GM13977 (cell line): ENCODE results near the gene RITA1.
"Not testable (repeated sequence)": the region's sequence is repeated elsewhere in the genome, so short reads cannot be mapped to it uniquely, and the experiment has no call there.

ENCODE experiments used
- DNase-seq: peaks from one replicate; pipeline ENCODE4 v3.0.0; 2012; ENCODE audit warnings: low spot score
- in situ Hi-C: fragments of 300-500 bp; cut with MboI; formaldehyde crosslinking; loops from one replicate; pipeline ENCODE4 v1.12.0; 2022; ENCODE audit warnings: low sequenced_read_pairs, low pct_unique_long_range_greater_than_20kb, mixed read lengths, inconsistent platforms; ENCODE audit not compliant: unreplicated experiment
- TF ChIP-seq, protein P1 (sequence below): IDR thresholded peaks from 2 replicates; pipeline ENCODE4 v1.5.1; 2012; ENCODE audit warnings: mild to moderate bottlenecking, control low read depth; ENCODE audit not compliant: insufficient read depth; ENCODE audit errors: extremely low read depth, missing control alignments

The RITA1 gene

DNA sequence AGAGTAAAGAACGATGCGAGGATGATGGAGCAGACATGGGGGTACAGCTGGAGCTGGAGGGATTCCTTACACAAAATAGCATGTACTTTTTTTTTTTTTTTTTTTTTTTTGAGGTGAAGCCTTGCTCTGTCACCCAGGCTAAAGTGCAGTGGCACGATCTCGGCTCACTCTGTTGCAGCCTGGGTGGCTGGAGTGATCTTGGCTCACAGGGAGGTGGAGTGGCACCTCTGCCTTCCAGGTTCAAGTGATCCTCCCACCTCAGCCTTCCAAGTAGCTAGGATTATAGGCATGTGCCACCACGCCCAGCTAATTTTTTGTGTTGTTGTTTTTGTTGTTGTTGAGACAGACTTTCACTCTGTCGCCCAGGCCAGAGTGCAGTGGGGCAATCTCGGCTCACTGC, 44.8 kb upstream of the RITA1 start:
- in situ Hi-C loops = no loop called here
- TF ChIP-seq, protein P1, sequence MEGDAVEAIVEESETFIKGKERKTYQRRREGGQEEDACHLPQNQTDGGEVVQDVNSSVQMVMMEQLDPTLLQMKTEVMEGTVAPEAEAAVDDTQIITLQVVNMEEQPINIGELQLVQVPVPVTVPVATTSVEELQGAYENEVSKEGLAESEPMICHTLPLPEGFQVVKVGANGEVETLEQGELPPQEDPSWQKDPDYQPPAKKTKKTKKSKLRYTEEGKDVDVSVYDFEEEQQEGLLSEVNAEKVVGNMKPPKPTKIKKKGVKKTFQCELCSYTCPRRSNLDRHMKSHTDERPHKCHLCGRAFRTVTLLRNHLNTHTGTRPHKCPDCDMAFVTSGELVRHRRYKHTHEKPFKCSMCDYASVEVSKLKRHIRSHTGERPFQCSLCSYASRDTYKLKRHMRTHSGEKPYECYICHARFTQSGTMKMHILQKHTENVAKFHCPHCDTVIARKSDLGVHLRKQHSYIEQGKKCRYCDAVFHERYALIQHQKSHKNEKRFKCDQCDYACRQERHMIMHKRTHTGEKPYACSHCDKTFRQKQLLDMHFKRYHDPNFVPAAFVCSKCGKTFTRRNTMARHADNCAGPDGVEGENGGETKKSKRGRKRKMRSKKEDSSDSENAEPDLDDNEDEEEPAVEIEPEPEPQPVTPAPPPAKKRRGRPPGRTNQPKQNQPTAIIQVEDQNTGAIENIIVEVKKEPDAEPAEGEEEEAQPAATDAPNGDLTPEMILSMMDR = no peak
- no peak for DNase-seq

DNA sequence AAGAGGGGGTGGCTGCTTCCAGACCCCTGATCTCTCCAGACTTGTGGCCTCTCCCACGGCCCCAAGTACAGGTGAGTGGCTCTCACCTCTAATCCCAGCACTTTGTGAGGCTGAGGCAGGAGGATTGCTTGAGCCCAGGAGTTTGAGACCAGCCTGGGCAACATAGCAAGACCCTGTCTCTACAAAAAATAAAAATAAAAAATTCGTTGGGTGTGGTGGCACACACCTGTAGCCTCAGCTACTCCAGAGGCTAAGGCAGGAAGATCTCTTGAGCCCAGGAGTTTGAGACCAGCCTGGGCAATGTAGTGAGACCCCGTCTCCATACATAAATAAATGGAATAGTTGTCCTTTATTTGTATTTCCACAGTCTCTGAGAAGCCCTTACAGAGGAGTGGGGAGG, 43.8 kb upstream of the RITA1 start:
- in situ Hi-C loops, DNase-seq: not testable (repeated sequence)

DNA sequence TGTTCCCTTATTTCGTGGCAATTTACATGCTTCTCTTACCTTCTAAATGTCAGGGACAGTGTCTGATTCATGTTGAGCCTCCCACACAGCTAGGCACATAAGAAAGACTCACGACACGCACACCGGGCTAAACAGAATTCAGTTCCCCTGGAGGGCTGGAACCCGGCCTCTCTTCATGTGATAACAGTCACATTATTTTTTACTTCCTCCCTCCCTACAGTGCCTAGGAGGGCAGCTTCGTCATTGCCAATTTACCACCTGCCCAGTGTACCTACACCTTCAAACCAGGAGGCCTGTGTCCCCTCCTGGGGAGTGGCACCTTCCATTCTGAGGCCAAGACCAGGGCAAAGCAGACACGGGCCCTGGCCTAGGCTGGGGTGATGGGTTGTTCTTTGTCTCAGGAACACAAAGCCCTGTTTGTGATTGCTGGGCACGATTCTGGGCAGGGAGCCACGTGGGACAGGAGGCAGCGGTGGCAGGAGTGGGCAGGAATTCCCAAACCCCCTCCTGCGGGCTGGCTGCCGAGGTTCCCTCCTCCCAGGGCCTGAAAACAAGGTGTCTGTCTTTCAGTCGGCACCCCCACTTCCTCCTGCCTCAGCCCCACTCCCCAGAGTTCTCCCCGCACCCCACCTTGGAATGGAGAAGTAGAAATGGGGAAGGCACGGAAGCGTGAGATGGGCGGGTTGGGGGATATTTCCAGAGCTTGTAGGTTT, 43.2 kb upstream of the RITA1 start:
- TF ChIP-seq, protein P1 = no peak
- no peak for DNase-seq
- in situ Hi-C loops = no loop called here

DNA sequence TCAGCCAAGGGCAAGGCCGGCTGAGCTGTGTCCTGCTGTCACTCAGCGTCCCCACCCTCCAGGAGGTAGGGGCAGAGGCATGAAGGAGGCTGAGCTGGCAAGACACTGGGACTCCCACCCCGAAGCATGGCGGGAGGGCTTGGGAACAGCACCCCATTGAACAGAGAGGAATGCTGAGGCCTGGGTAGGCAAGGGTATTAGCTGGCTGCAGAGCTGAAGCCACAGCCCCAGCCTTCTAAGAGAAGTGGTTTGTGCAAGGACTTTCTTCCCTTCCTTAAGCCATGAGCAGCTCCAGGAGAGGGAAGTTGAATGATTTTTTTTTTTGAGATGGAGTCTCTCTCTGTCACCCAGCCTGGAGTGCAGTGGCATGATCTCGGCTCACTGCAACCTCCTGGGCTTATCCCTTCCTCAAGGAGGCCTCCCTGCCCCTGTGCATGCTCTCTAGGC, 42.6 kb upstream of the RITA1 start:
- TF ChIP-seq, protein P1 = no peak
- no peak for DNase-seq
- in situ Hi-C loops = no loop called here

DNA sequence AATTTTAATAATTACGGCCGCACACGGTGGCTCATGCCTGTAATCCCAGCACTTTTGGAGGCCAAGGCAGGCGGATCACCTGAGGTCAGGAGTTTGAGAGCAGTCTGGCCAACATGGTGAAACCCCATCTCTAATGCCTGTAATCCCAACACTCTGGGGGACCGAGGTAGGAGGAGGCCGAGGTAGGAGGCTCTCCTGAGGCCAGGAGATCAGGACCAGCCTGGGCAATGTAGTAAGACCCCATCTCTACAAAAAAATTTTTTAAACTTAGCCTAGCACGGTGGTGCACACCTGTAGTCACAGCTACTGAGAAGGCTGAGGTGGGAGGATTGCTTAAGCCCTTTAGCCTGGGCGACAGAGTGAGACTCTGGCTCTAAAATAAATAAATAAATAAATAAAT, 41.6 kb upstream of the RITA1 start:
- in situ Hi-C loops = no loop called here
- no peak for DNase-seq
- TF ChIP-seq, protein P1 = no peak

DNA sequence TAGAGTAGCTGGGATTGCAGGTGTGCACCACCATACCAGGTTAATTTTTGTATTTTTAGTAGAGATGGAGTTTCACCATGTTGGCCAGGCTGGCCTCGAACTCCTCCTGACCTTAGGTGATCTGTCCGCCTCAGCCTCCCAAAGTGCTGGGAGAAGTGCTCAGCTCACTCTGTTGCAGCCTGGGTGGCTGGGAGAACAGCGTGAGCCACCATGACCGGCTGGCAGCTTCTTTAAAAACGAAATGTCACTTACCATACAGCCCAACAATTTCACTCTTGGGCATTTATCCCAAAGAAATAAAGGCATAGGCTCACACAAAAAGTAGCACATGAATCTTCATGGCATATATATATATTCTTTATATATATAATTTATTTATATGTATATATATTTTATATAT, 40.7 kb upstream of the RITA1 start:
- DNase-seq = no peak
- in situ Hi-C loops = no loop called here
- TF ChIP-seq, protein P1 = no peak

DNA sequence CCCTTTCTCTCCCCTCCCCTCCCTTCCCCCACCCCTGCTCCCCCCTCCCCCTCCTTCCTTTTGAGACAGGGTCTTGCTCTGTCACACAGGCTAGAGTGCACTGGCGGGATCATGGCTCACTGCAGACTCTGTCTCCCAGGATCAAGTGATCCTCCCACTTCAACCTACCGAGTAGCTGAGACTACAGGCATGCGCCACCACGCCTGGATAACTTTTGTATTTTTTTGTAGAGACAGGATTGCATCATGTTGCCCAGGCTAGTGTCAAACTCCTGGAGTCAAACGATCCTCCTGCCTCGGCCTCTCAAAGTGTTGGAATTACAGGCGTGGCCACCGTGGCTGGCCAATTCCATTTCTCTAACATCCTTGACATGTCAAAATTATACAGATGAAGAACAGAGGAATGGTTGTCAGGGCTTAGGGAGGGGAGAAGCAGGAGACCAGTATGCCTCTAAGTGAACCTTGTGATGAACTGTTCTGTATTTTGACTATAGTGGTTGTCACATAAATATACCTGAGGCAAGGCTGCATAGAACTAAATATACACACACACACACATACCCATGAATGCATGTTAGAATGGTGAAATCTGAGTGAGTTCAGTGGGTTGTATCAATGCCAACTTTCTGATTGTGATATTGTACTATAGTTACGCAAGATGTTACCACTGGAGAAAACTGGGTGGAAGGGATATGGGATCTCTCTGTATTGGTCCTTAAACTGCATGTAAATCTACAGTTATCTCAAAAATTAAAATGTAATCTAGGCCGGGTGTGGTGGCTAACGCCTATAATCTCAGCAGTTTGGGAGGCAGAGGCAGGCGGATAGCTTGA, 39.6 kb upstream of the RITA1 start:
- in situ Hi-C loops = no loop called here

More for the DNA sequence above, 39.6 kb upstream of the RITA1 start:
- TF ChIP-seq, protein P1 = no peak
- DNase-seq = no peak
